ENCODE measurements around the gene PTPRJ. TPM values are rescaled to one million over a fixed set of nuclear protein-coding genes. Genes with fewer than 3 reads are reported as not detected.

Gene PTPRJ
- total and polyA plus RNA-seq, 10 donors, result 6.4 to 135 (median 74.6) TPM

- 55 to 84% (median 75%) methylated on average over 6 of the region's 6 CpGs for WGBS, 5 donors
- DNase-seq, result no peak
- Histone ChIP-seq H3K4me3 (peak overlapping the region in 1 of 8 donors; percentile 12), H3K36me3 (peaks cover 0 to 17% (median 0%) of the 10 kb centered on the region in 6 donors), H3K4me1 (peaks cover 34 to 100% (median 88%) of the 10 kb centered on the region in 6 donors), H3K9me3 (no peaks in the 10 kb centered on the region), H3K27ac (peak overlapping the region; percentile 48 to 90 (median 76)), H3K27me3 (replicated peaks in 1 of 7) (no peaks in the 10 kb centered on the region)
- intact Hi-C loops (cut with DNase I; ENCODE audit: low total_unique reads), result no loop called here
- TF ChIP-seq CTCF (IDR thresholded peaks at IDR 0.05 in 8 of 11, conservative IDR thresholded peaks at IDR 0.05 in 3 of 11) (no peak), POLR2AphosphoS5 (IDR thresholded peaks at IDR 0.05) (no peak), POLR2A (IDR thresholded peaks at IDR 0.05) (no peak)
Observed at GRCh38 chr11:48029681-48030290, 49.4 kb downstream of the PTPRJ start.

GRCh38 chr11:48031602-48032001, 51.2 kb downstream of the PTPRJ start:
- no peak for DNase-seq

GRCh38 chr11:48032721-48033120, 52.4 kb downstream of the PTPRJ start:
- intact Hi-C loops (cut with DNase I; ENCODE audit: low total_unique reads), result no loop called here
- peaks cover 0 to 10% (median 0%) of the 10 kb centered on the region in 6 donors for H3K36me3 ChIP-seq
- H3K27ac ChIP-seq, result peak overlapping the region in 7 of 8 donors; percentile 44 to 90 (median 77)
- H3K4me3 ChIP-seq, result peak overlapping the region in 1 of 8 donors; percentile 41
- 60 to 78% (median 66%) methylated on average over 6 of the region's 6 CpGs for WGBS, 5 donors
- peaks cover 48 to 100% (median 97%) of the 10 kb centered on the region in 6 donors for H3K4me1 ChIP-seq
- H3K27me3 ChIP-seq (replicated peaks in 1 of 7), result no peaks in the 10 kb centered on the region
- TF ChIP-seq CTCF (IDR thresholded peaks at IDR 0.05 in 8 of 11, conservative IDR thresholded peaks at IDR 0.05 in 3 of 11) (no peak), POLR2A (IDR thresholded peaks at IDR 0.05) (no peak), POLR2AphosphoS5 (IDR thresholded peaks at IDR 0.05) (no peak)
- H3K9me3 ChIP-seq, result no peaks in the 10 kb centered on the region
- DNase-seq, result no peak

More at GRCh38 chr11:48031602-48032001, 51.2 kb downstream of the PTPRJ start:
- Histone ChIP-seq H3K4me3 (peak overlapping the region in 1 of 8 donors; percentile 41), H3K27ac (peak overlapping the region in 7 of 8 donors; percentile 44 to 90 (median 77)), H3K4me1 (peaks cover 46 to 100% (median 91%) of the 10 kb centered on the region in 6 donors), H3K36me3 (peaks cover 0 to 10% (median 0%) of the 10 kb centered on the region in 6 donors), H3K9me3 (no peaks in the 10 kb centered on the region), H3K27me3 (replicated peaks in 1 of 7) (no peaks in the 10 kb centered on the region)
- TF ChIP-seq POLR2AphosphoS5 (IDR thresholded peaks at IDR 0.05) (no peak), POLR2A (IDR thresholded peaks at IDR 0.05) (no peak), CTCF (IDR thresholded peaks at IDR 0.05 in 8 of 11, conservative IDR thresholded peaks at IDR 0.05 in 3 of 11) (no peak)
- intact Hi-C loops (cut with DNase I; ENCODE audit: low total_unique reads), result no loop called here
- 53 to 67% (median 63%) methylated on average over 6 of the region's 6 CpGs for WGBS, 5 donors

- H3K36me3 ChIP-seq, result peaks cover 0 to 6% (median 0%) of the 10 kb centered on the region in 6 donors
- H3K4me1 ChIP-seq, result peaks cover 42 to 100% (median 94%) of the 10 kb centered on the region in 6 donors
- WGBS, 5 donors, result 30 to 52% (median 43%) methylated on average over 3 of the region's 3 CpGs
- no peaks in the 10 kb centered on the region for H3K9me3 ChIP-seq
- TF ChIP-seq POLR2A (IDR thresholded peaks at IDR 0.05), result no peak
- no peak for TF ChIP-seq CTCF (IDR thresholded peaks at IDR 0.05 in 8 of 11, conservative IDR thresholded peaks at IDR 0.05 in 3 of 11)
- TF ChIP-seq POLR2AphosphoS5 (IDR thresholded peaks at IDR 0.05), result peak in 1 of 3 donors; percentile 19
- peak overlapping the region in 7 of 8 donors; percentile 48 to 90 (median 77) for H3K27ac ChIP-seq
- H3K27me3 ChIP-seq (replicated peaks in 1 of 7), result no peaks in the 10 kb centered on the region
- no peak overlapping the region for H3K4me3 ChIP-seq
- DNase-seq, result peak; percentile 38
- intact Hi-C loops (cut with DNase I; ENCODE audit: low total_unique reads), result no loop called here
Observed at GRCh38 chr11:48033918-48034341, 53.6 kb downstream of the PTPRJ start.
